ENCODE results near the gene GIMAP2.

DNA sequence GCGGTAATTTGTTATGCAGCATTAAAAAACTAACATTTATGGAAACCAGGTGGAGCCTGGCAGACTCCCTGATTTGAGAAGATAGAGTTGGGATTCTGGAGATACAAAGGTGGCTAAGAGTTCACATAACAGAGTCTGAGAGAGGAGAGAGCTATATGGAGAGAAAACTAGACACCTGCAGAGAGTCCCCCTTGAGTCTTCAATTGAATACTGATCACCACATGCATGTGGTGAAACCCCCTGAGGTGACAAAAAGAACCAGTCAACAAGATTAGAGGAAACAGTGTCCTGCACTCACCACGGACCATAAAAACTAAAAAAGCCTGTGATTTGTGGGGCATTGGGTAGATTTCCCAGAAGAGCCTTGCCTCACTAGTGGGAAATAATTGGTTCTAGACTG lies 10.1 kb downstream of the GIMAP2 start:
- TF ChIP-seq COPS2 (conservative IDR thresholded peaks at IDR 0.05): no peak
- TF ChIP-seq GATA2 (CRISPR knock-in tag; IDR thresholded peaks at IDR 0.05): no peak
- TF ChIP-seq EZH2 (IDR thresholded peaks at IDR 0.05; ENCODE audit: borderline replicate concordance, low read depth, low read length): no peak
- TF ChIP-seq ZNF592 (IDR thresholded peaks at IDR 0.05): no peak
- no peak for TF ChIP-seq TAF1 (IDR thresholded peaks at IDR 0.05; ENCODE audit: control insufficient read depth, extremely low read depth, insufficient read depth, low read length, severe bottlenecking)

Measured in K562 (cell line).